Erythroblast (primary cell): ENCODE results near the gene CAPN10.

Experiments used
- GATA1 ChIP-seq: IDR thresholded peaks from 2 replicates; pipeline ENCODE4 v1.6.1; 2011; ENCODE audit warnings: low read depth, mild to moderate bottlenecking, control low read depth, low read length, moderate library complexity
- POLR2A ChIP-seq: IDR thresholded peaks from 2 replicates; pipeline ENCODE4 v1.6.1; 2011; ENCODE audit warnings: mild to moderate bottlenecking, low read length

GRCh38 chr2:240611601-240612210 is 25.2 kb downstream of the CAPN10 start:
- TF ChIP-seq POLR2A (no peak), GATA1 (no peak)
